Transverse colon (tissue), 3 donors: Measurements from ENCODE around the gene MYO16.

Experiments used
- POLR2A ChIP-seq: fragments of 450-650 bp; IDR thresholded peaks from one replicate; pipeline ENCODE4 v1.6.1; 2016; ENCODE audit warnings: antibody characterized with exemption, mild to moderate bottlenecking, moderate library complexity
- TF ChIP-seq, protein P1 (sequence below), 5 experiments: fragments of 200-600 bp in 3 of 5; fragments of 450-650 bp in 2 of 5; sonication (generic) in 3 of 5; IDR thresholded peaks; 1 replicate in 2 of 5; 2 replicates in 3 of 5; pipeline ENCODE4 v1.5.1; 2016 to 2017; ENCODE audit warnings: antibody characterized with exemption in 5 of 5, inconsistent platforms in 3 of 5, mild to moderate bottlenecking in 2 of 5, moderate library complexity in 1 of 5

DNA sequence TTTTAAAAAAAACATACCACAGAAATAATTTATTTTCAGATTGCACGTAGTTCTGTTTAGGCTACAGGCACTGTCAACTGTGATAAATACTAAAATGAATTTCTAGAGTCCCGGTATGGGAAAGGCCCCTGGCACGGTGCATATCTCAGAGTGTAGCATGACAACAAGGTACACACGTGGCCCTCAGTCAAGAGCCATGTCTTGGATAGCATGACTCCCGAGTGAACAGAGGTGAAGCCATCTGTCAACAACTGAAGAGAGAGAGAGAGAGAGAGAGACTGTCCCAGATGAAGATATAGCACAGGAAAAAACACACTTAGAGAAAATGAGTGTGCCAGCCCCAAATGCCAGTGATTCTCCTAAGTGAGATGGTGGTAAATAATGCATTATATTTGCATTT, 297.5 kb downstream of the MYO16 start:
- TF ChIP-seq, protein P1, sequence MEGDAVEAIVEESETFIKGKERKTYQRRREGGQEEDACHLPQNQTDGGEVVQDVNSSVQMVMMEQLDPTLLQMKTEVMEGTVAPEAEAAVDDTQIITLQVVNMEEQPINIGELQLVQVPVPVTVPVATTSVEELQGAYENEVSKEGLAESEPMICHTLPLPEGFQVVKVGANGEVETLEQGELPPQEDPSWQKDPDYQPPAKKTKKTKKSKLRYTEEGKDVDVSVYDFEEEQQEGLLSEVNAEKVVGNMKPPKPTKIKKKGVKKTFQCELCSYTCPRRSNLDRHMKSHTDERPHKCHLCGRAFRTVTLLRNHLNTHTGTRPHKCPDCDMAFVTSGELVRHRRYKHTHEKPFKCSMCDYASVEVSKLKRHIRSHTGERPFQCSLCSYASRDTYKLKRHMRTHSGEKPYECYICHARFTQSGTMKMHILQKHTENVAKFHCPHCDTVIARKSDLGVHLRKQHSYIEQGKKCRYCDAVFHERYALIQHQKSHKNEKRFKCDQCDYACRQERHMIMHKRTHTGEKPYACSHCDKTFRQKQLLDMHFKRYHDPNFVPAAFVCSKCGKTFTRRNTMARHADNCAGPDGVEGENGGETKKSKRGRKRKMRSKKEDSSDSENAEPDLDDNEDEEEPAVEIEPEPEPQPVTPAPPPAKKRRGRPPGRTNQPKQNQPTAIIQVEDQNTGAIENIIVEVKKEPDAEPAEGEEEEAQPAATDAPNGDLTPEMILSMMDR (IDR thresholded peaks at IDR 0.05), result no peak
- TF ChIP-seq POLR2A, result no peak
